DOHH2 (cell line): Measurements from ENCODE around the gene SPINT2.
"Not testable (repeated sequence)": the region's sequence is repeated elsewhere in the genome, so short reads cannot be mapped to it uniquely, and the experiment has no call there.

Source experiments
- H3F3A ChIP-seq: fragments of 200-600 bp; sonication (generic), shearing (Covaris generic); 2 replicates; pipeline ENCODE4 v1.6.0; 2016; ENCODE audit warnings: antibody characterized with exemption, mild to moderate bottlenecking; ENCODE audit not compliant: control insufficient read depth, insufficient read depth
- H3K27ac ChIP-seq: fragments of 200-600 bp; sonication (generic); 2 replicates; pipeline ENCODE4 v1.5.1; 2014; ENCODE audit warnings: low read depth, mild to moderate bottlenecking, low read length, moderate library complexity
- H3K27me3 ChIP-seq: fragments of 200-600 bp; sonication (generic); 2 replicates; pipeline ENCODE4 v1.6.1; 2014; ENCODE audit warnings: mild to moderate bottlenecking, low read length, mixed read lengths; ENCODE audit not compliant: control insufficient read depth
- H3K36me3 ChIP-seq: fragments of 200-600 bp; sonication (generic); 2 replicates; pipeline ENCODE4 v1.6.1; 2014; ENCODE audit warnings: mild to moderate bottlenecking, low read length, moderate library complexity, mixed read lengths; ENCODE audit not compliant: control insufficient read depth
- H3K4me1 ChIP-seq: fragments of 200-600 bp; sonication (generic); 2 replicates; pipeline ENCODE4 v1.6.1; 2014; ENCODE audit warnings: mild to moderate bottlenecking, low read length, mixed read lengths; ENCODE audit not compliant: control insufficient read depth
- H3K4me2 ChIP-seq: fragments of 200-600 bp; sonication (generic); 2 replicates; pipeline ENCODE4 v1.6.0; 2014; ENCODE audit warnings: mild to moderate bottlenecking, low read length, moderate library complexity
- H3K4me3 ChIP-seq: fragments of 200-600 bp; sonication (generic); 2 replicates; pipeline ENCODE4 v1.5.1; 2014; ENCODE audit warnings: mild to moderate bottlenecking, low read length, mixed read lengths
- H3K79me2 ChIP-seq: fragments of 200-600 bp; sonication (generic); 2 replicates; pipeline ENCODE4 v1.6.1; 2014; ENCODE audit warnings: mild to moderate bottlenecking, low read length, mixed read lengths; ENCODE audit not compliant: control insufficient read depth
- H3K9me2 ChIP-seq: fragments of 200-600 bp; sonication (generic); replicated peaks from 2 replicates; pipeline ENCODE4 v1.6.1; 2014; ENCODE audit warnings: mild to moderate bottlenecking, low read length, mixed read lengths; ENCODE audit not compliant: control insufficient read depth
- H3K9me3 ChIP-seq: fragments of 200-600 bp; sonication (generic); 2 replicates; pipeline ENCODE4 v1.6.1; 2014; ENCODE audit warnings: antibody characterized with exemption, low read length, mixed read lengths; ENCODE audit not compliant: control insufficient read depth, insufficient read depth
- H4K20me1 ChIP-seq: fragments of 200-600 bp; sonication (generic); 2 replicates; pipeline ENCODE4 v1.6.0; 2014; ENCODE audit warnings: low read depth, mild to moderate bottlenecking, antibody characterized with exemption, low read length, moderate library complexity; ENCODE audit not compliant: control insufficient read depth, insufficient read depth
- EZH2phosphoT487 ChIP-seq: fragments of 200-600 bp; sonication (generic); IDR thresholded peaks from 2 replicates; pipeline ENCODE4 v1.6.1; 2017; ENCODE audit warnings: borderline replicate concordance, mild to moderate bottlenecking, antibody characterized with exemption, low read length, moderate library complexity, mixed read lengths
- TF ChIP-seq, protein P1 (sequence below): fragments of 200-600 bp; sonication (generic); IDR thresholded peaks from one replicate; pipeline ENCODE4 v1.5.1; 2014; ENCODE audit warnings: antibody characterized with exemption, mild to moderate bottlenecking, low read depth, low read length; ENCODE audit not compliant: poor library complexity, severe bottlenecking

Gene SPINT2

DNA sequence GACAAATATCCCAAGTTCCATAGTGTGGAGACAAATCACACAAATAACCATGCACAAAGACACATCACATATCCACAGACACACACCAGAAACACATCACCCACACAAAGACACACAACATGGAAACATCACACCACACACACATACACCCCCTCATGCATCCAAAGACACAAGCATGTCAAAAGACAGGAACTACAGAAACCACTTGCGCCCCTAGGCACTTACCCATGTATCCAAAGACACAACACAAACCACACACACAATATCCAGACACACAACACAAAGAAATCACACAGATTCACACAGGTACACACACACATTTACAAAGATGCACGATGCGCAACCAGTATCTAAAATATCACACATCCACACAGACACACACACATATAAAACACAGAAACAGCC lies 41.3 kb upstream of the SPINT2 start:
- Histone ChIP-seq H3K4me3 (peak overlapping the region; percentile 85), H3K4me2 (peak overlapping the region; percentile 97)
- TF ChIP-seq EZH2phosphoT487 = no peak
- TF ChIP-seq, protein P1, sequence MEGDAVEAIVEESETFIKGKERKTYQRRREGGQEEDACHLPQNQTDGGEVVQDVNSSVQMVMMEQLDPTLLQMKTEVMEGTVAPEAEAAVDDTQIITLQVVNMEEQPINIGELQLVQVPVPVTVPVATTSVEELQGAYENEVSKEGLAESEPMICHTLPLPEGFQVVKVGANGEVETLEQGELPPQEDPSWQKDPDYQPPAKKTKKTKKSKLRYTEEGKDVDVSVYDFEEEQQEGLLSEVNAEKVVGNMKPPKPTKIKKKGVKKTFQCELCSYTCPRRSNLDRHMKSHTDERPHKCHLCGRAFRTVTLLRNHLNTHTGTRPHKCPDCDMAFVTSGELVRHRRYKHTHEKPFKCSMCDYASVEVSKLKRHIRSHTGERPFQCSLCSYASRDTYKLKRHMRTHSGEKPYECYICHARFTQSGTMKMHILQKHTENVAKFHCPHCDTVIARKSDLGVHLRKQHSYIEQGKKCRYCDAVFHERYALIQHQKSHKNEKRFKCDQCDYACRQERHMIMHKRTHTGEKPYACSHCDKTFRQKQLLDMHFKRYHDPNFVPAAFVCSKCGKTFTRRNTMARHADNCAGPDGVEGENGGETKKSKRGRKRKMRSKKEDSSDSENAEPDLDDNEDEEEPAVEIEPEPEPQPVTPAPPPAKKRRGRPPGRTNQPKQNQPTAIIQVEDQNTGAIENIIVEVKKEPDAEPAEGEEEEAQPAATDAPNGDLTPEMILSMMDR = no peak

DNA sequence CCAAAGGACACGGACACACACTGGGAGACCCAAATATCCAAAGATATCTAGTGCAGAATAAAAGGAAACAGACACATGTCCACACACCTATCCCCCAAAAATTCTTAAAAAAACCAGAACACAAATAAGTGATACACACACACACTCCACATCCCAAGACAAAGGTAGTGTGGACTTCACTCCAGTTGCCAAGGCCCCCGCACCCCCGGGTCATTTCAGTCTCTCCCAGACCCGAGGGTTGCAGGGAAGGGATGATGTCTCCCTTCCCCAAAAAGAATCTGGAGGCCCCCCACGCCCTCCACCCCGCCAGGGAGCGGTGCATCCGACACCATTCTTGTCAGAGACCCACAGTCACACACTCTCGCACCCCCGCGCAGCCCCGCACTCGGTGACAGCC lies 40.8 kb upstream of the SPINT2 start:
- peak overlapping the region; percentile 97 for H3K4me2 ChIP-seq
- no peaks in the 10 kb centered on the region for H3F3A ChIP-seq
- no peaks in the 10 kb centered on the region for H3K9me3 ChIP-seq
- H3K4me1 ChIP-seq = peaks cover 23% of the 10 kb centered on the region
- H3K9me2 ChIP-seq = no peaks in the 10 kb centered on the region
- no peaks in the 10 kb centered on the region for H3K79me2 ChIP-seq
- peak overlapping the region; percentile 85 for H3K4me3 ChIP-seq
- H3K27me3 ChIP-seq = peaks cover 9% of the 10 kb centered on the region
- H4K20me1 ChIP-seq = no peaks in the 10 kb centered on the region
- TF ChIP-seq, protein P1 = no peak
- no peak for TF ChIP-seq EZH2phosphoT487
- H3K27ac ChIP-seq = no peak overlapping the region
- no peaks in the 10 kb centered on the region for H3K36me3 ChIP-seq

More for the DNA sequence above, 41.3 kb upstream of the SPINT2 start:
- Histone ChIP-seq H3K9me3 (no peaks in the 10 kb centered on the region), H3K36me3 (no peaks in the 10 kb centered on the region), H3F3A (no peaks in the 10 kb centered on the region), H3K9me2 (no peaks in the 10 kb centered on the region), H4K20me1 (no peaks in the 10 kb centered on the region), H3K27ac (no peak overlapping the region), H3K79me2 (no peaks in the 10 kb centered on the region), H3K27me3 (peaks cover 7% of the 10 kb centered on the region), H3K4me1 (peaks cover 23% of the 10 kb centered on the region)

DNA sequence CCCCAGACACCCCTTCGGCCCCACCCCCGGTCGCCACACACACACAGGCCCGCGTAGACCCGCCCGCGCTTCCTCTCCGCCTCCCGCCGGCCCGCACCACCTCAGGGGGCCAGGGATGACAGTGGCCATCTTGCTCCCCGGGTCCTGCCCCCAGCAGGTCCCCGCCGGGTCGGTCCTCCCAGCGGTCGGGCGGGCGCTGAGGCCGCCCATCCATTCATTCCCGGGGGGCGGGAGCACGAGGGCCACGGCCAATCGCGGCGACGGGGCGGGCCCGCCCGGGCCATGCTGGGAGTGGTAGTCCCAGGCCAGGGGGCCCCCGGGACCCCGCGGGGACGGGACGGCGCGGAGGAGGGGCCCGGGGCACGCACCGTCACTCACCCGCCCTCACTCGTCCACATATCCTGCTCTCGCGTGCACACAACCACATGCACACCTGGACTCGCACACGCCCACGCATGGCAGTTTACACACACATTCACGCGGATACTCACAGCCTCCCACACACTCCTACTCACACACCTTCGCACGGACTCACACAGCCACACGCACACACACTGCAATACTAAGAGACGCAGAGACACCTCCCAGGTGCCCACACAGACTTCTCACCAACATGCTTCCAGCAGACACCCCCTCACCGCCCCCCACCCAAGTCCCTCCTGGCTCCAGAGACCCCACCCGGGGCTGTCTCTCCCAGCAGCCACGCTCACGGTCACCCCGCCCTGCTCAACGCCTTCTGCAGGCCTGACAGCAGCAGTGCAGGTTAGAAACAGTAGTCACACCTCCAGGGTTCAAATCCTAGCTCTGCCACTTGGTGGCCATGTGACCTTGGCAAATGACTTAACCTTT lies 40.1 kb upstream of the SPINT2 start, which contains the start of gene DPF1:
Gene DPF1 (minus strand): TSS at position 209 of the 849 bp plus-strand sequence. CDS start 80 bp downstream, at position 129.
- Histone ChIP-seq H3K9me3 (no peaks in the 10 kb centered on the region), H3K4me3 (peak within 1 kb of the TSS; percentile 85), H3K4me1 (peaks cover 23% of the 10 kb centered on the region), H4K20me1 (no peaks in the 10 kb centered on the region), H3K79me2 (no peaks in the 10 kb centered on the region), H3K9me2 (no peaks in the 10 kb centered on the region), H3K4me2 (peak within 1 kb of the TSS; percentile 97), H3K36me3 (no peaks in the 10 kb centered on the region), H3K27ac (no peak within 1 kb of the TSS), H3F3A (no peaks in the 10 kb centered on the region), H3K27me3 (peaks cover 12% of the 10 kb centered on the region)
- no peak for TF ChIP-seq EZH2phosphoT487
- TF ChIP-seq, protein P1 = peak; percentile 62

- not testable (repeated sequence) for H3K79me2 ChIP-seq, H3K9me2 ChIP-seq, H3K27ac ChIP-seq, H4K20me1 ChIP-seq, H3K9me3 ChIP-seq, H3F3A ChIP-seq, H3K36me3 ChIP-seq
- Histone ChIP-seq H3K4me1 (peaks cover 23% of the 10 kb centered on the region), H3K4me3 (peak overlapping the region; percentile 85), H3K27me3 (peaks cover 12% of the 10 kb centered on the region), H3K4me2 (peak overlapping the region; percentile 97)
These were observed 39.5 kb upstream of the SPINT2 start for GRCh38 chr19:38224863-38225218.
